OCI-M2 (cell line): ENCODE results near the gene FAM120B.

Source experiments
- DNase-seq: peaks from one replicate; lab custom pipeline; 2025; ENCODE audit not compliant: unreplicated experiment; lab: John Stamatoyannopoulos, UW

The FAM120B gene

DNA sequence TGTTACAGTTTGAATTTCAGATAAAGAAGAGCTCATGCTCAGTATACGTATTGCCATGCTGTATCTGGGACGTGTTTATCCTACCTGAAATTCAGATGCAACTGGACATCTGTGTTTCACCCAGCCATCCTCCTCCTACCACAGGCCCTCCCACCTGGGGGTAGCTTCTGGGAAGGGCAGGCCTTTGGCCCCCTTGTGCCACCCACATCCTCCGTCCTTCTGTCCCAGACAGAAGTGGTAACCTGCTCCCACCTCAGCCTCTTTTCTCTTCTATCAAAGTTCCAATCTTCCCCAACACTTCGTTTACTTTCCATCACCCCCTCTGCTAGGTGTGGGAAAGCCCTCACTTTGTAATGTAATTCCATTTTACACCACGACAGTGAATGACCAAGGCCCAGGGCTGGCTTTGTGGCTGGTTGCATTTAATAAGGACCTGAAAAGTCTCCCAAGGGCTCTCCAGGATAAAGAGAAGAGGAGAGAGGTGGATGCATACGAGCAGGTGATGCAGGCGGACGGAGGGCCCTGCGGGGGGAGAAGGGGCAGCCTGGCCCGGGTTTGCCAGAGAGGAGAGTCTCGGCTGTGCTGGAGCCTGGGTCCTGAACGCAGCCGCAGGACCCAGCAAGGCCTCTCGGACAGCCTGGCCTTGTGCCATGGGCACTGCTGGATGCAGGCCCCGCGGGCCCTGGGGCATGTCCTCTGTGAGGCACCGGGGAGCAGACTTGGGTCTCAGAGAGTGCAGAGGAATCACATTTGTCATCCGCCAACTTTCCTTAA, 148.1 kb downstream of the FAM120B start:
- no peak for DNase-seq

DNA sequence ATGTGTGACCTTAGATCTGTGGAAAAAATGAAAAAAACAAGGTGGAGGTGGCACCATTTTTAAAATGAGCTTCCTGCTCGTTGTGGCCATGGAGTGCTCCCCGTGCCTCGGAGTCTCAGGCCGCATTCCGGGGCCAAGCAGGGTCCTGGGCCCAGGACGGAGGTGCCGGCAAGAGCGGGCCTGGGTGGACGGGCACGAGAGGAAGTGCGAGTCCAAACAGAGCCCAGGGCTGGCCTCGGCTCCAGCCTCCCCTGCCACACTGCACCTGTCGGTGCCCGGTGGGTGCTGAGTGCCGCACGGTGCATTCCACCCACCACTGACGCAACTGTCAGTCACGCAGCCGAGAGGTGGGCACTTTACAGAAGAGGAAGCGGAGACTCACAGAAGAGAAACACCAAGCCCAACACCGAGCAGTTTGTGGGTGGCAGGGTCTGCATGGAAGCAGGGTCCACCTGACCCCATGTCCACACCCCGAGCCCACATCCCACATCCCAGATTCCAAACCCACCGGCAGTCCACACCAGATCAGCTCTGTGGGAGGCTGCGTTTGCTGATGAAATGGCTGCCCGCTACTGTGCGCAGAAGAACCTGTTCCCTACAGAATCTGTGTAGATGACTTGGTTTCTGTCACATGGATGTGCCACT, 148.9 kb downstream of the FAM120B start:
- no peak for DNase-seq

GRCh38 chr6:170456334-170456733, 149.8 kb downstream of the FAM120B start:
- DNase-seq = no peak
